HCT116 (cell line): ENCODE results near the gene KIR3DL2.

Experiments used
- CEBPB ChIP-seq: IDR thresholded peaks from 2 replicates; pipeline ENCODE4 v1.6.1; 2012; ENCODE audit warnings: low read depth
- CTCF ChIP-seq, 3 experiments: fragments of 200-600 bp in 1 of 3; sonication (generic) in 1 of 3; IDR thresholded peaks in 2 of 3; conservative IDR thresholded peaks in 1 of 3; 2 replicates each; pipeline ENCODE4 v1.5.1; 2012 to 2017; ENCODE audit warnings: low read depth in 2 of 3, low read length in 2 of 3, antibody characterized with exemption in 1 of 3, borderline replicate concordance in 1 of 3, control low read depth in 1 of 3, mild to moderate bottlenecking in 1 of 3, mixed read lengths in 1 of 3, mixed run types in 1 of 3, moderate library complexity in 1 of 3; ENCODE audit not compliant: insufficient read depth in 1 of 3
- ELF1 ChIP-seq: IDR thresholded peaks from 2 replicates; pipeline ENCODE4 v1.6.1; 2012; ENCODE audit warnings: low read depth, borderline replicate concordance
- EZH2 ChIP-seq: fragments of 200-600 bp; sonication (generic); IDR thresholded peaks from 2 replicates; pipeline ENCODE4 v1.6.1; 2017; ENCODE audit warnings: antibody characterized with exemption, mixed run types
- EZH2phosphoT487 ChIP-seq: fragments of 200-600 bp; IDR thresholded peaks from 2 replicates; pipeline ENCODE4 v1.6.1; 2018; ENCODE audit warnings: antibody characterized with exemption, borderline replicate concordance
- POLR2A ChIP-seq: IDR thresholded peaks from 2 replicates; pipeline ENCODE4 v1.7.0; 2011; ENCODE audit warnings: borderline replicate concordance; ENCODE audit not compliant: insufficient read depth, insufficient read length; ENCODE audit errors: extremely low read depth
- POLR2AphosphoS5 ChIP-seq: IDR thresholded peaks from 2 replicates; pipeline ENCODE4 v1.6.1; 2011; ENCODE audit warnings: mild to moderate bottlenecking, low read depth, low read length, moderate library complexity
- RAD21 ChIP-seq: IDR thresholded peaks from 2 replicates; pipeline ENCODE4 v1.6.1; 2012; ENCODE audit warnings: low read depth, mild to moderate bottlenecking
- SIN3A ChIP-seq: IDR thresholded peaks from 2 replicates; pipeline ENCODE4 v1.6.1; 2012; ENCODE audit warnings: low read depth
- SP1 ChIP-seq: IDR thresholded peaks from 2 replicates; pipeline ENCODE4 v1.6.1; 2012; ENCODE audit warnings: low read depth
- YY1 ChIP-seq: IDR thresholded peaks from 2 replicates; pipeline ENCODE4 v1.6.1; 2011; ENCODE audit warnings: low read length, low read depth, moderate library complexity, mild to moderate bottlenecking; ENCODE audit not compliant: insufficient replicate concordance; ENCODE audit errors: extremely low read depth
- TF ChIP-seq, protein P1 (sequence below): IDR thresholded peaks from 2 replicates; pipeline ENCODE4 v1.6.1; 2012; ENCODE audit warnings: low read depth
- TF ChIP-seq, protein P2 (sequence below): IDR thresholded peaks from 2 replicates; pipeline ENCODE4 v1.6.1; 2012

- TF ChIP-seq CTCF (IDR thresholded peaks at IDR 0.05 in 2 of 3, conservative IDR thresholded peaks at IDR 0.05 in 1 of 3; ENCODE audit: borderline replicate concordance in 1 of 3, insufficient read depth in 1 of 3, low read depth in 2 of 3, low read length in 2 of 3) (no peak), ELF1 (no peak), POLR2A (no peak), SIN3A (no peak), POLR2AphosphoS5 (no peak), RAD21 (no peak), EZH2 (no peak), YY1 (no peak), EZH2phosphoT487 (no peak), CEBPB (no peak), SP1 (no peak)
- TF ChIP-seq, protein P1, sequence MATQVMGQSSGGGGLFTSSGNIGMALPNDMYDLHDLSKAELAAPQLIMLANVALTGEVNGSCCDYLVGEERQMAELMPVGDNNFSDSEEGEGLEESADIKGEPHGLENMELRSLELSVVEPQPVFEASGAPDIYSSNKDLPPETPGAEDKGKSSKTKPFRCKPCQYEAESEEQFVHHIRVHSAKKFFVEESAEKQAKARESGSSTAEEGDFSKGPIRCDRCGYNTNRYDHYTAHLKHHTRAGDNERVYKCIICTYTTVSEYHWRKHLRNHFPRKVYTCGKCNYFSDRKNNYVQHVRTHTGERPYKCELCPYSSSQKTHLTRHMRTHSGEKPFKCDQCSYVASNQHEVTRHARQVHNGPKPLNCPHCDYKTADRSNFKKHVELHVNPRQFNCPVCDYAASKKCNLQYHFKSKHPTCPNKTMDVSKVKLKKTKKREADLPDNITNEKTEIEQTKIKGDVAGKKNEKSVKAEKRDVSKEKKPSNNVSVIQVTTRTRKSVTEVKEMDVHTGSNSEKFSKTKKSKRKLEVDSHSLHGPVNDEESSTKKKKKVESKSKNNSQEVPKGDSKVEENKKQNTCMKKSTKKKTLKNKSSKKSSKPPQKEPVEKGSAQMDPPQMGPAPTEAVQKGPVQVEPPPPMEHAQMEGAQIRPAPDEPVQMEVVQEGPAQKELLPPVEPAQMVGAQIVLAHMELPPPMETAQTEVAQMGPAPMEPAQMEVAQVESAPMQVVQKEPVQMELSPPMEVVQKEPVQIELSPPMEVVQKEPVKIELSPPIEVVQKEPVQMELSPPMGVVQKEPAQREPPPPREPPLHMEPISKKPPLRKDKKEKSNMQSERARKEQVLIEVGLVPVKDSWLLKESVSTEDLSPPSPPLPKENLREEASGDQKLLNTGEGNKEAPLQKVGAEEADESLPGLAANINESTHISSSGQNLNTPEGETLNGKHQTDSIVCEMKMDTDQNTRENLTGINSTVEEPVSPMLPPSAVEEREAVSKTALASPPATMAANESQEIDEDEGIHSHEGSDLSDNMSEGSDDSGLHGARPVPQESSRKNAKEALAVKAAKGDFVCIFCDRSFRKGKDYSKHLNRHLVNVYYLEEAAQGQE = no peak
- TF ChIP-seq, protein P2, sequence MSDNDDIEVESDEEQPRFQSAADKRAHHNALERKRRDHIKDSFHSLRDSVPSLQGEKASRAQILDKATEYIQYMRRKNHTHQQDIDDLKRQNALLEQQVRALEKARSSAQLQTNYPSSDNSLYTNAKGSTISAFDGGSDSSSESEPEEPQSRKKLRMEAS = no peak
These were observed 1.1 kb downstream of the KIR3DL2 start for GRCh38 chr19:54851353-54851752.
